Measurements from ENCODE around the gene FA2H.
"Not testable (repeated sequence)": the region's sequence is repeated elsewhere in the genome, so short reads cannot be mapped to it uniquely, and the experiment has no call there.

Gene FA2H

DNA sequence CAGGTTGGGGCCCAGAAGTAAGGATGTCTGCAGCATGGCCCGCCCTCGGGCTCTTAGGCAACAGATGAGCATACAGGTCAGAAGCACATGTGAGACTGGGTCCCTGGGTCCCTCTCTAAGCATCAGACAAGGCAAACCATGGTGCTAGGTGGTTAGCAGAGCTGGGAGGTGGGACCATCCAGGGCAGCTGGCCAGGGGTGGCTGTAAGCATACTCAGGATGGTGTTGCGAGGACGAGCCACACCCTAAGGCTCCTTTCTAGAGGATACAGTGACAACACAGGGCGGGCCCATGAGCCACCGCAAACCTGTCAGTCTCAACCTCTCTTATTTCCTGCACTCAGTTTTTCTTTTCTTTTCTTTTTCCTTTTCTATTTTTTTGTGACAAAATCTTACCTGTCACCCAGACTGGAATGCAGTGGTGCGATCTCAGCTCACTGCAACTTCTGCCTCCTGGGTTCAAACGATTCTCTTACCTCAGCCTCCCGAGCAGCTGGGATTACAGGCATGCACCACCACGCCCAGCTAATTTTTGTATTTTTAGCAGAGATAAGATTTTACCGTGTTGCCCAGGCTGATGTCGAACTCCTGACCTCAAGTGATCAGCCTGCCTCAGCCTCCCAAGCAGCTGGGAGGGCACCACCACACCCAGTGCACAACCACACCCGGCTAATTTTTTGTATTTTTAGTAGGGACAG is 3.6 kb downstream of the FA2H start:
- DNase-seq (ENCODE audit: low read depth) = peak; percentile 7
- TF ChIP-seq, protein P1, sequence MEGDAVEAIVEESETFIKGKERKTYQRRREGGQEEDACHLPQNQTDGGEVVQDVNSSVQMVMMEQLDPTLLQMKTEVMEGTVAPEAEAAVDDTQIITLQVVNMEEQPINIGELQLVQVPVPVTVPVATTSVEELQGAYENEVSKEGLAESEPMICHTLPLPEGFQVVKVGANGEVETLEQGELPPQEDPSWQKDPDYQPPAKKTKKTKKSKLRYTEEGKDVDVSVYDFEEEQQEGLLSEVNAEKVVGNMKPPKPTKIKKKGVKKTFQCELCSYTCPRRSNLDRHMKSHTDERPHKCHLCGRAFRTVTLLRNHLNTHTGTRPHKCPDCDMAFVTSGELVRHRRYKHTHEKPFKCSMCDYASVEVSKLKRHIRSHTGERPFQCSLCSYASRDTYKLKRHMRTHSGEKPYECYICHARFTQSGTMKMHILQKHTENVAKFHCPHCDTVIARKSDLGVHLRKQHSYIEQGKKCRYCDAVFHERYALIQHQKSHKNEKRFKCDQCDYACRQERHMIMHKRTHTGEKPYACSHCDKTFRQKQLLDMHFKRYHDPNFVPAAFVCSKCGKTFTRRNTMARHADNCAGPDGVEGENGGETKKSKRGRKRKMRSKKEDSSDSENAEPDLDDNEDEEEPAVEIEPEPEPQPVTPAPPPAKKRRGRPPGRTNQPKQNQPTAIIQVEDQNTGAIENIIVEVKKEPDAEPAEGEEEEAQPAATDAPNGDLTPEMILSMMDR (IDR thresholded peaks at IDR 0.05; ENCODE audit: insufficient read depth, low read depth, low read length, missing control alignments) = no peak
- H3K4me3 ChIP-seq (ENCODE audit: low read depth, low read length) = no peak overlapping the region

DNA sequence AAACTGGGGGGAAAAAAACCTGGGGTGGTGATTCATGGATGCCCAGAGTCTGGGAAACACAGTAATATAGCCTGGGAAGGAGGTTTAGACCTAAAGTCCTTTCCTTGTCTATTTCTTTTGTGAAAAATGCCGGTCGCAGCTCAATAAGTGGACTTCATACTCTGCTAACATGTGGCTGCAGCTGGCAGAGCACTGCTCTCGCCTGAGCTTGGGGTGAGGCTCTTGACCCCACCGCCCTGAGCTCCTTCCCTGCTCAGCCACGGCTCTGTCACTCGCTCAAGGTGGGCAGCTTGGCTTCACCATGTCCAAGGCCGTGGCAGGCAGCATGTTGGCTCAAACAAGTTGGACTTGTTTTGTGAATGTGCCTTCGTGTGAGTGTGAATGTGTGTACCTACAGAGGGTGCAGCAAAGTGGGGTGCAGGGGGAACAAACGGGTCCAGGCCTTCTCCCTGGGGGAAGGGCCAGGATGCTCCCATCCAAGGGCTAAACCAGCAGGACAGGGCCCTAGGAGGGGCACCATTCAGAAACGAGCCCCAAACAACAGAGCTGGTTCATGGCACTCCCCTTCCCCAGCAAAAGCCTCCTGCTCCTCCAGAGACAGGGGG is 4.9 kb downstream of the FA2H start:
- DNase-seq (ENCODE audit: low read depth) = no peak
- H3K4me3 ChIP-seq (ENCODE audit: low read depth, low read length) = no peak overlapping the region
- TF ChIP-seq, protein P1 (IDR thresholded peaks at IDR 0.05; ENCODE audit: insufficient read depth, low read depth, low read length, missing control alignments) = no peak

DNA sequence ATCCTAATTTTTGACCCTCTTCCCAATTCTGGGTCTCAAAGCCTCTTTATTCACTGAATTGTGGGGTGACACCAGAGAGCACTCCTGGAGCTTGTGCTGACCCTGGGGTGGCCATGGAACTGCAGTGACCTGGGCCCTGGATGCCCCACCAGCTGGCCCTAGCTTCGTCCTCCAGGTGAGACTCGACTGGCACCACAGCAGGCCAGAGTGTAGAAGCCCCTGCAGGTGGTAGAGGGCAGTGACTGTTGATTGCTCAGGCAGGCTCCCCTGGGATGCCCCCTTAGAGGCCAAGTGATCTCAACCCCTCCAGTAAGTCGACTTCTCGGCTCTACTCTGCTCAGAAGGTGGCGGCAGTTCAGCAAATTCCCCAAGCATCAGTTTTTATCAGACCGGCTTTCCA is 6.4 kb downstream of the FA2H start:
- no peak for DNase-seq (ENCODE audit: low read depth)
- TF ChIP-seq, protein P1 (IDR thresholded peaks at IDR 0.05; ENCODE audit: insufficient read depth, low read depth, low read length, missing control alignments) = no peak
- H3K4me3 ChIP-seq (ENCODE audit: low read depth, low read length) = no peak overlapping the region

DNA sequence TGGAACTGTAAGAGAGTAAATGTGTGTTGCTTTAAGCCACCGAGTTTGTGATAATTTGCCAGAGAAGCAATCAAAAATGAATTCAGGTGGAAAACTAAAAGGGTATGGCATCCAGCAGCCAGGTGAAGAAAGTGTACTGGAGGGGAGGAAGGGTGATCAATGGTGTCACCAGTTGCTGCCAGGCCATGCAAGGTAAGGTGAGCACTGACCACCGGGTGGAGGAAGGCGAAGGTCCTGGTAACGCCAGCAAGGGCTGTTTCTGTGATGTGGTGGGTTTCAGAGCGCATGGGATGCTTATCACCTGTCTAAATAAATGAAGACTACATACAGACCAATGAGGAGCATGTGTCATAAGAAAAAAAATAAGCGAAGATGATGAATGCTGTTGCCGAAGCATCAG is 6.9 kb downstream of the FA2H start:
- no peak overlapping the region for H3K4me3 ChIP-seq (ENCODE audit: low read depth, low read length)
- TF ChIP-seq, protein P1 (IDR thresholded peaks at IDR 0.05; ENCODE audit: insufficient read depth, low read depth, low read length, missing control alignments) = no peak
- no peak for DNase-seq (ENCODE audit: low read depth)

DNA sequence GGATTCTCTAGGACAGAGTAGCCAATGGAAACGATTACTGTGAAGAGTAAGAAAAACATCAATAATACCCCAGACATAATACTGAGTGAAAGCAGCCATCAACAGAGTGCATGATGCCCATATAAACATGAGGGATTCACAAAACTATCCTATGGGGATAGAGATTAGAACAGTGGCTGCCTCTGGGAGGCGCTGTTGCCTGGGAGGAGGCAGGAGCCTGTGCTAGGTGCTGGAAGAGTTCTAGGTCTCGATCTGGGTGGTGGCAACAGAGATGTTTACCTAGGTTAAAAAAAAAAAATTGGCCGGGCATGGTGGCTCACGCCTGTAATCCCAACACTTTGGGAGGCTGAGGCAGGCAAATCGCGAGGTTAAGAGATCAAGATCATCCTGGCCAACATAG is 7.9 kb downstream of the FA2H start:
- TF ChIP-seq, protein P1 (IDR thresholded peaks at IDR 0.05; ENCODE audit: insufficient read depth, low read depth, low read length, missing control alignments) = peak; percentile 25
- peak; percentile 22 for DNase-seq (ENCODE audit: low read depth)

DNA sequence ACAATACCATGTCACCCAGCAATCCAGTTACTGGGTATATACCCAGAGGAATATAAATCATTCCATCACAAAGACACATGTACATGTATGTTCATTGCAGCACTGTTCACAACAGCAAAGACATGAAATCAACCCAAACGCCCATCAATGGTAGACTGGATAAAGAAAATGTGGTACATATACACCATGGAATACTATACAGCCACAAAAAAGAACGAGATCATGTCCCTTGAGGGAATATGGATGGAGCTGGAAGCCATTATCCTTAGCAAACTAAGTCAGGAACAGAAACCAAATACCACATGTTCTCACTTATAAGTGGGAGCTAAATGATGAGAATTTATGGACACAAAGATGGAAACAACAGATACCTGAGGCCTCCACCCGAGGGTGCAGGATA is 10.4 kb downstream of the FA2H start:
- not testable (repeated sequence) for H3K4me3 ChIP-seq (ENCODE audit: low read depth, low read length); DNase-seq (ENCODE audit: low read depth)

More for the DNA sequence above, 7.9 kb downstream of the FA2H start:
- no peak overlapping the region for H3K4me3 ChIP-seq (ENCODE audit: low read depth, low read length)

DNA sequence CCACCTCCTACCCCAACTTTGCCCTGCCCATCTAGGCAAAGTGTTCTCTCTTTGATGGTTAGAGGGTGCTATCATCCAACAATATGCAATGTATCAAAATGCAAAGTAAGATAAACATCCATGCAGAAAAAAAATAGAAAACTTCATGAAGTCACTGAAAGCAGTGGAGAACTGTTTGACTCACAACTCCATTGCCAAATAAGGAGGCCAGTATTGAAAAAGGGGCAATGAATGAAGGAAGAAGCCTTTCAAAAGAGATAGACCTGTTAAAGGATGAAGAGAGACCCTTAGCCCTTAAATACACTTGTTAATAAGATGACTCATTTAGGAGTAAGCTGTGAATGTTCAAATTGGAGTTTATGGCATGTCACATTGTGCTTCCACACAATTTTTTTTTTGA is 13.0 kb downstream of the FA2H start:
- no peak overlapping the region for H3K4me3 ChIP-seq (ENCODE audit: low read depth, low read length)
- DNase-seq (ENCODE audit: low read depth) = no peak
- TF ChIP-seq, protein P1 (IDR thresholded peaks at IDR 0.05; ENCODE audit: insufficient read depth, low read depth, low read length, missing control alignments) = no peak
